ENCODE data around the gene HSPB1. TPM values are rescaled to one million over a fixed set of nuclear protein-coding genes. Genes with fewer than 3 reads are reported as not detected.
"Not testable (repeated sequence)": the region's sequence is repeated elsewhere in the genome, so short reads cannot be mapped to it uniquely, and the experiment has no call there.

HSPB1 gene
- total and polyA plus RNA-seq, 8 donors: 21.8 to 2,297 (median 429) TPM

- H3K9me3 ChIP-seq: no peaks in the 10 kb centered on the region
These were observed 32.0 kb downstream of the HSPB1 start for GRCh38 chr7:76334320-76334967.

GRCh38 chr7:76335417-76335816 is 32.9 kb downstream of the HSPB1 start:
- peaks cover 28 to 93% (median 65%) of the 10 kb centered on the region in 4 donors for H3K4me1 ChIP-seq
- H3K9me3 ChIP-seq; intact Hi-C loops (cut with DNase I; ENCODE audit: low total_unique reads); H3K4me3 ChIP-seq; DNase-seq; H3K27ac ChIP-seq; H3K27me3 ChIP-seq: not testable (repeated sequence)
- 86 to 95% (median 91%) methylated on average over 2 of the region's 2 CpGs for WGBS, 5 donors
- H3K36me3 ChIP-seq: peaks cover 0 to 11% (median 5%) of the 10 kb centered on the region in 4 donors

More at GRCh38 chr7:76334320-76334967, 32.0 kb downstream of the HSPB1 start:
- TF ChIP-seq POLR2AphosphoS5 (IDR thresholded peaks at IDR 0.05) (no peak), EP300 (IDR thresholded peaks at IDR 0.05) (no peak), CTCF (IDR thresholded peaks at IDR 0.05) (no peak), POLR2A (IDR thresholded peaks at IDR 0.05) (no peak)
- WGBS, 5 donors: 85 to 92% (median 88%) methylated on average over 6 of the region's 6 CpGs
- Histone ChIP-seq H3K27ac (peak overlapping the region in 2 of 5 donors; percentile 36 to 63), H3K4me1 (peaks cover 28 to 91% (median 63%) of the 10 kb centered on the region in 4 donors), H3K4me3 (no peak overlapping the region), H3K27me3 (no peaks in the 10 kb centered on the region), H3K36me3 (peaks cover 3 to 13% (median 10%) of the 10 kb centered on the region in 4 donors)
- DNase-seq: no peak
- intact Hi-C loops (cut with DNase I; ENCODE audit: low total_unique reads): no loop called here

GRCh38 chr7:76336094-76336493 is 33.6 kb downstream of the HSPB1 start:
- intact Hi-C loops (cut with DNase I; ENCODE audit: low total_unique reads): no loop called here
- Histone ChIP-seq H3K27ac (no peak overlapping the region), H3K4me3 (no peak overlapping the region), H3K9me3 (no peaks in the 10 kb centered on the region), H3K4me1 (peaks cover 34 to 93% (median 68%) of the 10 kb centered on the region in 4 donors), H3K36me3 (peaks cover 0 to 8% (median 5%) of the 10 kb centered on the region in 4 donors), H3K27me3 (no peaks in the 10 kb centered on the region)
- no peak for DNase-seq
- TF ChIP-seq POLR2A (IDR thresholded peaks at IDR 0.05) (no peak), EP300 (IDR thresholded peaks at IDR 0.05) (no peak), POLR2AphosphoS5 (IDR thresholded peaks at IDR 0.05) (no peak), CTCF (IDR thresholded peaks at IDR 0.05) (no peak)

DNA sequence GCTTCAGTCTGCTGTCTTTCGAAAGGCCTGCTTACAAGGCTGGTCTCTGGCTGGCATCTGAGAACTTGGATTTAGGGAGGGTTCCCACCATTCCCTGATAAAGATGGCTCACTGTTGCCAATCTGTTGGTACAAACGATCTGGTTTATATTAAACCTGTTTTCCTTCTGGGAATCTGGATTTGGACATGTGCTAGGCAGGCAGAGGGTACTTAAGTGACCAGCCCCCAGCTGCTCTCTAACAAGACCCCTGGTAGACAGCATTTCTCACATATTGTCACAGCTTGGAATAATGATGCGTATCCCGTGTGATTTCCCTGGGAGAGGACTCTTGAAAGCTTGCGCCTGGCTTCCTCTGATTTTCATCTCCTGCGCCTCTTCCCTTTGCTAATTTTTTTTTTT is 34.7 kb downstream of the HSPB1 start:
- Histone ChIP-seq H3K27me3 (no peaks in the 10 kb centered on the region), H3K4me3 (no peak overlapping the region), H3K4me1 (peaks cover 39 to 93% (median 66%) of the 10 kb centered on the region in 4 donors), H3K27ac (no peak overlapping the region), H3K36me3 (peaks cover 0 to 9% (median 8%) of the 10 kb centered on the region in 4 donors), H3K9me3 (no peaks in the 10 kb centered on the region)
- DNase-seq: no peak
- TF ChIP-seq EP300 (IDR thresholded peaks at IDR 0.05) (no peak), POLR2AphosphoS5 (IDR thresholded peaks at IDR 0.05) (no peak), CTCF (IDR thresholded peaks at IDR 0.05) (no peak), POLR2A (IDR thresholded peaks at IDR 0.05) (no peak)
- whole genome bisulfite sequencing, 5 donors: 74 to 86% (median 82%) methylated on average over 6 of the region's 6 CpGs
- intact Hi-C loops (cut with DNase I; ENCODE audit: low total_unique reads): no loop called here
